HG03139 (cell line): ENCODE results near the gene LRRIQ1.
"Not testable (repeated sequence)": the region's sequence is repeated elsewhere in the genome, so short reads cannot be mapped to it uniquely, and the experiment has no call there.

ENCODE experiments used
- ATAC-seq: cut with Tn5 transposase; IDR thresholded peaks from one replicate; pipeline ENCODE4 v1.9.1; 2021; ENCODE audit not compliant: unreplicated experiment

LRRIQ1 gene

GRCh38 chr12:85036234-85036707 lies at the start of gene LRRIQ1, which contains the start of gene TSPAN19:
LRRIQ1 (plus strand) TSS chr12:85036351; CDS start chr12:85038177, 1,826 bp downstream.
TSPAN19 (minus strand) TSS chr12:85036277; CDS start chr12:85029946, 6,331 bp downstream.
- ATAC-seq: peak; percentile 94

- no peak for ATAC-seq
Observed at GRCh38 chr12:84986586-84986985, 49.6 kb upstream of the LRRIQ1 start.

GRCh38 chr12:84994426-84994825 lies 41.7 kb upstream of the LRRIQ1 start:
- no peak for ATAC-seq

GRCh38 chr12:84995641-84996040 lies 40.5 kb upstream of the LRRIQ1 start:
- ATAC-seq: no peak

- no peak for ATAC-seq
Observed at GRCh38 chr12:84996759-84997158, 39.4 kb upstream of the LRRIQ1 start.

- no peak for ATAC-seq
Observed at GRCh38 chr12:84998341-84998740, 37.8 kb upstream of the LRRIQ1 start.

GRCh38 chr12:85000729-85001128 lies 35.4 kb upstream of the LRRIQ1 start:
- no peak for ATAC-seq

- no peak for ATAC-seq
Observed at GRCh38 chr12:85002778-85003296, 33.3 kb upstream of the LRRIQ1 start.

- no peak for ATAC-seq
Observed at GRCh38 chr12:85004204-85004603, 31.9 kb upstream of the LRRIQ1 start.

- ATAC-seq: not testable (repeated sequence)
Observed at GRCh38 chr12:85005047-85005446, 31.1 kb upstream of the LRRIQ1 start.

GRCh38 chr12:85005615-85006014 lies 30.5 kb upstream of the LRRIQ1 start:
- ATAC-seq: no peak

- ATAC-seq: no peak
Observed at GRCh38 chr12:85006206-85006605, 29.9 kb upstream of the LRRIQ1 start.

- no peak for ATAC-seq
Observed at GRCh38 chr12:85007836-85008235, 28.3 kb upstream of the LRRIQ1 start.

GRCh38 chr12:85016413-85016812 lies 19.7 kb upstream of the LRRIQ1 start:
- ATAC-seq: no peak

GRCh38 chr12:85017133-85017532 lies 19.0 kb upstream of the LRRIQ1 start:
- no peak for ATAC-seq

- ATAC-seq: no peak
Observed at GRCh38 chr12:85017618-85018017, 18.5 kb upstream of the LRRIQ1 start.

- no peak for ATAC-seq
Observed at GRCh38 chr12:85018098-85018497, 18.1 kb upstream of the LRRIQ1 start.

GRCh38 chr12:85029456-85029855 lies 6.7 kb upstream of the LRRIQ1 start:
- ATAC-seq: no peak

GRCh38 chr12:85036733-85037132 lies 582 bp downstream of the LRRIQ1 start:
- no peak for ATAC-seq

GRCh38 chr12:85041395-85041794 lies 5.2 kb downstream of the LRRIQ1 start:
- no peak for ATAC-seq

GRCh38 chr12:85043829-85044228 lies 7.7 kb downstream of the LRRIQ1 start:
- no peak for ATAC-seq

GRCh38 chr12:85057370-85057963 lies 21.3 kb downstream of the LRRIQ1 start:
- peak; percentile 77 for ATAC-seq

GRCh38 chr12:85058339-85058738 lies 22.2 kb downstream of the LRRIQ1 start:
- no peak for ATAC-seq
